ENCODE measurements around the gene LDLRAP1.

DNA sequence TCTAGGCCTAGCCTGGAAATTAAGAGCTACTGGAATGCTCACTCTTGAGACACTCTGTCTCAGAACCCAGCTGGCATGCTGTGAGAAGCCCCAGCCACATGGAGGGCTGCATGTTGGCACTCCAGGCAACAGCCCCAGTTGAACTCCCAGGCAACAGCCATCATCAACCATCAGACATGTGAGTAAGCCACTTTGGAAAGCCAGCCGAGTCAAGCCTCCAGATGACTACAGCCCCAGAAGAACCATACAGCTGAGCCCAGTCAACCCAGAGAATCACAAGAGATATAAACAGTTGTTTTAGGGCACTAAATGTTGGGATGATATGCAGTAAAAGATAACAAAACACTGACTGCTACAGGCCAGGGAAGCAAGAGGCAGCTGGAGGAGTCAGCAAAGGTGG lies 55.5 kb downstream of the LDLRAP1 start:
- TF ChIP-seq POLR2A (IDR thresholded peaks at IDR 0.05): no peak
- TF ChIP-seq, protein P1, sequence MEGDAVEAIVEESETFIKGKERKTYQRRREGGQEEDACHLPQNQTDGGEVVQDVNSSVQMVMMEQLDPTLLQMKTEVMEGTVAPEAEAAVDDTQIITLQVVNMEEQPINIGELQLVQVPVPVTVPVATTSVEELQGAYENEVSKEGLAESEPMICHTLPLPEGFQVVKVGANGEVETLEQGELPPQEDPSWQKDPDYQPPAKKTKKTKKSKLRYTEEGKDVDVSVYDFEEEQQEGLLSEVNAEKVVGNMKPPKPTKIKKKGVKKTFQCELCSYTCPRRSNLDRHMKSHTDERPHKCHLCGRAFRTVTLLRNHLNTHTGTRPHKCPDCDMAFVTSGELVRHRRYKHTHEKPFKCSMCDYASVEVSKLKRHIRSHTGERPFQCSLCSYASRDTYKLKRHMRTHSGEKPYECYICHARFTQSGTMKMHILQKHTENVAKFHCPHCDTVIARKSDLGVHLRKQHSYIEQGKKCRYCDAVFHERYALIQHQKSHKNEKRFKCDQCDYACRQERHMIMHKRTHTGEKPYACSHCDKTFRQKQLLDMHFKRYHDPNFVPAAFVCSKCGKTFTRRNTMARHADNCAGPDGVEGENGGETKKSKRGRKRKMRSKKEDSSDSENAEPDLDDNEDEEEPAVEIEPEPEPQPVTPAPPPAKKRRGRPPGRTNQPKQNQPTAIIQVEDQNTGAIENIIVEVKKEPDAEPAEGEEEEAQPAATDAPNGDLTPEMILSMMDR (IDR thresholded peaks at IDR 0.05): no peak
- TF ChIP-seq EP300 (IDR thresholded peaks at IDR 0.05): no peak
